SU-DHL-6 (cell line): ENCODE data around the gene EGFL7.

Experiments used
- EZH2phosphoT487 ChIP-seq: fragments of 200-600 bp; sonication (generic), shearing (Covaris generic); conservative IDR thresholded peaks from 2 replicates; pipeline ENCODE4 v1.6.1; 2018; ENCODE audit warnings: mild to moderate bottlenecking, antibody characterized with exemption, low read length, moderate library complexity, mixed read lengths
- TF ChIP-seq, protein P1 (sequence below): fragments of 200-600 bp; sonication (generic); IDR thresholded peaks from one replicate; pipeline ENCODE4 v1.5.1; 2017; ENCODE audit warnings: antibody characterized with exemption, mild to moderate bottlenecking, low read length, moderate library complexity; ENCODE audit not compliant: insufficient read depth, poor library complexity, severe bottlenecking

DNA sequence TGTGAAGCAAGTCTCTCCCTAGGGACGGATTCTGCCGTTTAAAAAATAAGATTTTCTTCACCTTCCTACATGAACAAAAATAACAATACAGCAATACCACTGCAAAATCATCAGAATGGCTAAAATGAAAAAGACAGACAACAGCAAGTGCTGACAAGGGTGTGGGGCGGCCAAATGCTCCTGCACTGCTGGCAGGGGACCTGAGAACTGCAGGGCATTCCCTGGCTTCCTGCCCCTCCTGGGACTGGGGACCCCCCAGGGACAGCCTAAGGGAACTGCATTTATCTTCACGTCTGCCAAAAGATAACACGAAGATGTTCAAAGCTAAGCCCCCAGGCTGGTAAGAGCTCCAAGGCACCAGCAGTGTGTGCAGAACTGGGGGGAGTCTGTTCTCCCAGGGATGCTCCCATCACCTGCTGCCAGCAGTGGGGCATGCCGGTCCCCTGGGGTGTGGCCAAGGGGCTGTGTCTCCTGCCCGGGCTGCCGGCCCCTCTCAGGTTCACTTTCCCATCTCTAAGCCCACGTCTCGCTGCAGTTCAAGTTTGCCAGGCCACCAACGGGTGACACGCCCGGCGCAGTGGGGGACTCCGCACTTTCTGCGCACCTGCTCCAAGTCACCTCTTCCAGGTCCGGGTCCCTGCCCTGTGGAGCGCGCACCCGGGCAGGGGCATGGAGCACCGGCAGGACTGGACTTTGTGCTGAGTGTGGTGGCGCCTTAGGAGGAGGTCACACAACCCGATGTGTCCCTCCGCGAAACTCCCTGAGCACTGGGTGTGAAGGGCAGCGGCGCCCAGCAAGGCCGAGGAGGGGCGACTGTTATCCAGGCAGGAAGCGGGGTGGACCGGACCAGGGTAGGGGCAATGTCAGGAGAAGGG, 4.5 kb upstream of the EGFL7 start:
- TF ChIP-seq, protein P1, sequence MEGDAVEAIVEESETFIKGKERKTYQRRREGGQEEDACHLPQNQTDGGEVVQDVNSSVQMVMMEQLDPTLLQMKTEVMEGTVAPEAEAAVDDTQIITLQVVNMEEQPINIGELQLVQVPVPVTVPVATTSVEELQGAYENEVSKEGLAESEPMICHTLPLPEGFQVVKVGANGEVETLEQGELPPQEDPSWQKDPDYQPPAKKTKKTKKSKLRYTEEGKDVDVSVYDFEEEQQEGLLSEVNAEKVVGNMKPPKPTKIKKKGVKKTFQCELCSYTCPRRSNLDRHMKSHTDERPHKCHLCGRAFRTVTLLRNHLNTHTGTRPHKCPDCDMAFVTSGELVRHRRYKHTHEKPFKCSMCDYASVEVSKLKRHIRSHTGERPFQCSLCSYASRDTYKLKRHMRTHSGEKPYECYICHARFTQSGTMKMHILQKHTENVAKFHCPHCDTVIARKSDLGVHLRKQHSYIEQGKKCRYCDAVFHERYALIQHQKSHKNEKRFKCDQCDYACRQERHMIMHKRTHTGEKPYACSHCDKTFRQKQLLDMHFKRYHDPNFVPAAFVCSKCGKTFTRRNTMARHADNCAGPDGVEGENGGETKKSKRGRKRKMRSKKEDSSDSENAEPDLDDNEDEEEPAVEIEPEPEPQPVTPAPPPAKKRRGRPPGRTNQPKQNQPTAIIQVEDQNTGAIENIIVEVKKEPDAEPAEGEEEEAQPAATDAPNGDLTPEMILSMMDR = no peak
- no peak for TF ChIP-seq EZH2phosphoT487
